Activated T-helper 1 cell treated with anti-CD3 and anti-CD28 coated beads, Interleukin-12 subunit alpha, Interleukin-12 subunit beta, Interleukin-2, Interleukin-4 antibody, amounts not matched to agents 30 ng/mL and 10 ng/mL and 1 ng/mL, durations not matched to agents 14 hours and 24 hours and 36 hours (primary cell): ENCODE data around the gene GJB6. TPM values are rescaled to one million over a fixed set of nuclear protein-coding genes. Genes with fewer than 3 reads are reported as not detected.
"Not testable (repeated sequence)": the region's sequence is repeated elsewhere in the genome, so short reads cannot be mapped to it uniquely, and the experiment has no call there.

Source experiments
- DNase-seq: peaks from one replicate; pipeline ENCODE4 v3.0.0; 2021; ENCODE audit warnings: low spot score
- H3K27ac Mint-ChIP-seq: one replicate; pipeline ENCODE4 v1.8.0; 2021; ENCODE audit warnings: mild to moderate bottlenecking, mixed read lengths
- H3K27me3 Mint-ChIP-seq: one replicate; pipeline ENCODE4 v1.8.0; 2022; ENCODE audit warnings: mild to moderate bottlenecking, moderate library complexity, mixed read lengths; ENCODE audit not compliant: insufficient read depth
- H3K36me3 Mint-ChIP-seq: one replicate; pipeline ENCODE4 v1.8.0; 2021; ENCODE audit warnings: low read depth, mixed read lengths
- H3K4me1 Mint-ChIP-seq: one replicate; pipeline ENCODE4 v1.8.0; 2021; ENCODE audit warnings: low read depth, mixed read lengths
- H3K4me3 Mint-ChIP-seq: one replicate; pipeline ENCODE4 v1.8.0; 2021; ENCODE audit warnings: mild to moderate bottlenecking, moderate library complexity, mixed read lengths
- H3K9me3 Mint-ChIP-seq: one replicate; pipeline ENCODE4 v1.8.0; 2021; ENCODE audit warnings: mixed read lengths
- intact Hi-C: fragments of 100-400 bp; cut with micrococcal nuclease; formaldehyde crosslinking; loops from one replicate; pipeline ENCODE4 v1.15.1; 2024
- total RNA-seq: library from RNA; stranded (reverse); gene quantifications from 2 replicates; pipeline ENCODE4 v1.2.3, GENCODE V29; 2022

Gene GJB6
- total RNA-seq: 0.76 and 0.99 TPM in 2 replicates

GRCh38 chr13:20231839-20232555, at the start of gene GJB6:
Gene GJB6 (minus strand): TSS chr13:20232319. CDS start chr13:20223480, 8,839 bp downstream.
- H3K27ac Mint-ChIP-seq: no peak within 1 kb of the TSS
- intact Hi-C loops: no loop called here
- DNase-seq: no peak
- peaks cover 7% of the 10 kb centered on the region for H3K4me1 Mint-ChIP-seq
- peak within 1 kb of the TSS; percentile 76 for H3K4me3 Mint-ChIP-seq
- H3K27me3 Mint-ChIP-seq: peaks cover 46% of the 10 kb centered on the region
- H3K36me3 Mint-ChIP-seq: peaks cover 5% of the 10 kb centered on the region
- no peaks in the 10 kb centered on the region for H3K9me3 Mint-ChIP-seq

- H3K36me3 Mint-ChIP-seq, intact Hi-C loops, H3K9me3 Mint-ChIP-seq, DNase-seq, H3K4me1 Mint-ChIP-seq, H3K27ac Mint-ChIP-seq, H3K27me3 Mint-ChIP-seq, H3K4me3 Mint-ChIP-seq: not testable (repeated sequence)
Observed at GRCh38 chr13:20276901-20277300, 44.8 kb upstream of the GJB6 start.

- intact Hi-C loops: no loop called here
- no peaks in the 10 kb centered on the region for H3K4me1 Mint-ChIP-seq
Observed at GRCh38 chr13:20274466-20274865, 42.3 kb upstream of the GJB6 start.

GRCh38 chr13:20272588-20273171, 40.6 kb upstream of the GJB6 start:
- Mint-ChIP-seq H3K27ac (no peak overlapping the region), H3K9me3 (no peaks in the 10 kb centered on the region), H3K36me3 (no peaks in the 10 kb centered on the region), H3K27me3 (no peaks in the 10 kb centered on the region), H3K4me3 (no peak overlapping the region), H3K4me1 (no peaks in the 10 kb centered on the region)
- intact Hi-C loops: no loop called here
- DNase-seq: no peak

More at GRCh38 chr13:20274466-20274865, 42.3 kb upstream of the GJB6 start:
- Mint-ChIP-seq H3K4me3 (no peak overlapping the region), H3K27me3 (no peaks in the 10 kb centered on the region), H3K36me3 (no peaks in the 10 kb centered on the region), H3K9me3 (no peaks in the 10 kb centered on the region), H3K27ac (no peak overlapping the region)
- DNase-seq: no peak

- intact Hi-C loops: no loop called here
- H3K27me3 Mint-ChIP-seq: peaks cover 1% of the 10 kb centered on the region
- H3K9me3 Mint-ChIP-seq: no peaks in the 10 kb centered on the region
- no peak overlapping the region for H3K4me3 Mint-ChIP-seq
- no peaks in the 10 kb centered on the region for H3K4me1 Mint-ChIP-seq
- no peak for DNase-seq
- H3K36me3 Mint-ChIP-seq: no peaks in the 10 kb centered on the region
- H3K27ac Mint-ChIP-seq: no peak overlapping the region
Observed at GRCh38 chr13:20272104-20272503, 40.0 kb upstream of the GJB6 start.

- no peak overlapping the region for H3K27ac Mint-ChIP-seq
- intact Hi-C loops: no loop called here
Observed at GRCh38 chr13:20271441-20271840, 39.3 kb upstream of the GJB6 start.

GRCh38 chr13:20270163-20270865, 38.2 kb upstream of the GJB6 start:
- no peak for DNase-seq
- H3K4me1 Mint-ChIP-seq: no peaks in the 10 kb centered on the region
- H3K36me3 Mint-ChIP-seq: no peaks in the 10 kb centered on the region
- H3K27me3 Mint-ChIP-seq: peaks cover 1% of the 10 kb centered on the region
- no peak overlapping the region for H3K27ac Mint-ChIP-seq
- no peaks in the 10 kb centered on the region for H3K9me3 Mint-ChIP-seq
- no peak overlapping the region for H3K4me3 Mint-ChIP-seq
- intact Hi-C loops: no loop called here

More at GRCh38 chr13:20271441-20271840, 39.3 kb upstream of the GJB6 start:
- Mint-ChIP-seq H3K4me3 (no peak overlapping the region), H3K9me3 (no peaks in the 10 kb centered on the region), H3K27me3 (peaks cover 1% of the 10 kb centered on the region), H3K36me3 (no peaks in the 10 kb centered on the region), H3K4me1 (no peaks in the 10 kb centered on the region)
- no peak for DNase-seq

GRCh38 chr13:20264271-20265018, 32.3 kb upstream of the GJB6 start:
- Mint-ChIP-seq H3K27ac (no peak overlapping the region), H3K27me3 (peaks cover 9% of the 10 kb centered on the region), H3K36me3 (no peaks in the 10 kb centered on the region), H3K9me3 (no peaks in the 10 kb centered on the region), H3K4me3 (no peak overlapping the region), H3K4me1 (peaks cover 12% of the 10 kb centered on the region)
- intact Hi-C loops: no loop called here
- no peak for DNase-seq

- peaks cover 13% of the 10 kb centered on the region for H3K27me3 Mint-ChIP-seq
- H3K36me3 Mint-ChIP-seq: no peaks in the 10 kb centered on the region
- intact Hi-C loops: no loop called here
- H3K4me1 Mint-ChIP-seq: peaks cover 12% of the 10 kb centered on the region
- no peak for DNase-seq
- H3K27ac Mint-ChIP-seq: no peak overlapping the region
- H3K4me3 Mint-ChIP-seq: no peak overlapping the region
- no peaks in the 10 kb centered on the region for H3K9me3 Mint-ChIP-seq
Observed at GRCh38 chr13:20263393-20264044, 31.4 kb upstream of the GJB6 start.

GRCh38 chr13:20258963-20259288, 26.8 kb upstream of the GJB6 start:
- H3K4me1 Mint-ChIP-seq: peaks cover 6% of the 10 kb centered on the region
- H3K27me3 Mint-ChIP-seq: peaks cover 22% of the 10 kb centered on the region
- H3K27ac Mint-ChIP-seq: no peak overlapping the region
- no peak overlapping the region for H3K4me3 Mint-ChIP-seq
- intact Hi-C loops: no loop called here
- no peaks in the 10 kb centered on the region for H3K9me3 Mint-ChIP-seq
- DNase-seq: no peak
- H3K36me3 Mint-ChIP-seq: no peaks in the 10 kb centered on the region

- Mint-ChIP-seq H3K4me3 (no peak overlapping the region), H3K9me3 (no peaks in the 10 kb centered on the region), H3K36me3 (no peaks in the 10 kb centered on the region), H3K4me1 (peaks cover under 1% of the 10 kb centered on the region), H3K27ac (no peak overlapping the region), H3K27me3 (peaks cover 22% of the 10 kb centered on the region)
- intact Hi-C loops: no loop called here
- DNase-seq: no peak
Observed at GRCh38 chr13:20258208-20258962, 26.3 kb upstream of the GJB6 start.

GRCh38 chr13:20254076-20254475, 22.0 kb upstream of the GJB6 start:
- Mint-ChIP-seq H3K9me3 (no peaks in the 10 kb centered on the region), H3K36me3 (no peaks in the 10 kb centered on the region), H3K4me1 (no peaks in the 10 kb centered on the region), H3K27ac (no peak overlapping the region), H3K27me3 (peaks cover 22% of the 10 kb centered on the region), H3K4me3 (no peak overlapping the region)
- intact Hi-C loops: no loop called here
- no peak for DNase-seq
